ENCODE data around the gene SIGLEC9. TPM values are rescaled to one million over a fixed set of nuclear protein-coding genes. Genes with fewer than 3 reads are reported as not detected.

SIGLEC9 gene
- polyA plus RNA-seq, 4 donors = 0.95 to 2.1 (median 1.5) TPM

GRCh38 chr19:51122112-51122981 is 2.4 kb upstream of the SIGLEC9 start:
- DNase-seq (ENCODE audit: low read depth in 4 of 4, low spot score in 2 of 4) = no peak

GRCh38 chr19:51123381-51123800 is 1.3 kb upstream of the SIGLEC9 start:
- DNase-seq (ENCODE audit: low read depth in 4 of 4, low spot score in 2 of 4) = no peak

GRCh38 chr19:51123802-51124201 is 904 bp upstream of the SIGLEC9 start:
- DNase-seq (ENCODE audit: low read depth in 4 of 4, low spot score in 2 of 4) = no peak

- no peak for DNase-seq (ENCODE audit: low read depth in 4 of 4, low spot score in 2 of 4)
These were observed 490 bp upstream of the SIGLEC9 start for GRCh38 chr19:51124216-51124615.

- DNase-seq (ENCODE audit: low read depth in 4 of 4, low spot score in 2 of 4) = no peak
These were observed 842 bp downstream of the SIGLEC9 start for GRCh38 chr19:51125421-51126075.

- no peak for DNase-seq (ENCODE audit: low read depth in 4 of 4, low spot score in 2 of 4)
These were observed 2.3 kb downstream of the SIGLEC9 start for GRCh38 chr19:51127032-51127431.

- DNase-seq (ENCODE audit: low read depth in 4 of 4, low spot score in 2 of 4) = no peak
These were observed 3.0 kb downstream of the SIGLEC9 start for GRCh38 chr19:51127755-51128154.

GRCh38 chr19:51128227-51128626 is 3.5 kb downstream of the SIGLEC9 start:
- no peak for DNase-seq (ENCODE audit: low read depth in 4 of 4, low spot score in 2 of 4)

- DNase-seq (ENCODE audit: low read depth in 4 of 4, low spot score in 2 of 4) = no peak
These were observed 5.0 kb downstream of the SIGLEC9 start for GRCh38 chr19:51129716-51130115.

- DNase-seq (ENCODE audit: low read depth in 4 of 4, low spot score in 2 of 4) = no peak
These were observed 7.3 kb downstream of the SIGLEC9 start for GRCh38 chr19:51131780-51132680.

GRCh38 chr19:51135004-51135403 is 10.3 kb downstream of the SIGLEC9 start:
- no peak for DNase-seq (ENCODE audit: low read depth in 4 of 4, low spot score in 2 of 4)

- no peak for DNase-seq (ENCODE audit: low read depth in 4 of 4, low spot score in 2 of 4)
These were observed 11.5 kb downstream of the SIGLEC9 start for GRCh38 chr19:51135986-51136762.

GRCh38 chr19:51136851-51137551 is 12.3 kb downstream of the SIGLEC9 start:
- DNase-seq (ENCODE audit: low read depth in 4 of 4, low spot score in 2 of 4) = no peak

GRCh38 chr19:51137792-51138425 is 13.2 kb downstream of the SIGLEC9 start:
- DNase-seq (ENCODE audit: low read depth in 4 of 4, low spot score in 2 of 4) = no peak

GRCh38 chr19:51138549-51138979 is 13.9 kb downstream of the SIGLEC9 start:
- no peak for DNase-seq (ENCODE audit: low read depth in 4 of 4, low spot score in 2 of 4)

GRCh38 chr19:51139299-51140014 is 14.8 kb downstream of the SIGLEC9 start:
- no peak for DNase-seq (ENCODE audit: low read depth in 4 of 4, low spot score in 2 of 4)

GRCh38 chr19:51140441-51140840 is 15.7 kb downstream of the SIGLEC9 start:
- no peak for DNase-seq (ENCODE audit: low read depth in 4 of 4, low spot score in 2 of 4)

GRCh38 chr19:51141181-51141580 is 16.5 kb downstream of the SIGLEC9 start:
- DNase-seq (ENCODE audit: low read depth in 4 of 4, low spot score in 2 of 4) = no peak

Measured in left renal cortex interstitium (tissue), 4 donors.